Activated T-helper 1 cell treated with Interleukin-2 at 50 U/mL for 16 hours (primary cell): ENCODE data around the gene ANK2.

ENCODE experiments used
- DNase-seq: peaks from one replicate; pipeline ENCODE4 v3.0.0-alpha.2; 2020; ENCODE audit warnings: low read depth

The ANK2 gene

GRCh38 chr4:113049421-113050370 lies at the start of gene ANK2:
TSS of gene ANK2 (plus strand) at chr4:113049653. CDS start at chr4:113049729, 76 bp downstream.
- no peak for DNase-seq

GRCh38 chr4:113003841-113004240 lies 45.6 kb upstream of the ANK2 start:
- DNase-seq: no peak

- DNase-seq: no peak
Observed at GRCh38 chr4:113004655-113005054, 44.8 kb upstream of the ANK2 start.

- no peak for DNase-seq
Observed at GRCh38 chr4:113006632-113007031, 42.8 kb upstream of the ANK2 start.

- DNase-seq: no peak
Observed at GRCh38 chr4:113007151-113007550, 42.3 kb upstream of the ANK2 start.

GRCh38 chr4:113008135-113008534 lies 41.3 kb upstream of the ANK2 start:
- DNase-seq: no peak

GRCh38 chr4:113008716-113009115 lies 40.7 kb upstream of the ANK2 start:
- DNase-seq: no peak

- no peak for DNase-seq
Observed at GRCh38 chr4:113009461-113009860, 40.0 kb upstream of the ANK2 start.

- DNase-seq: no peak
Observed at GRCh38 chr4:113012122-113012725, 37.2 kb upstream of the ANK2 start.

- no peak for DNase-seq
Observed at GRCh38 chr4:113012786-113013185, 36.7 kb upstream of the ANK2 start.

GRCh38 chr4:113013751-113014150 lies 35.7 kb upstream of the ANK2 start:
- no peak for DNase-seq

GRCh38 chr4:113016377-113016776 lies 33.1 kb upstream of the ANK2 start:
- no peak for DNase-seq

- no peak for DNase-seq
Observed at GRCh38 chr4:113020966-113021365, 28.5 kb upstream of the ANK2 start.

GRCh38 chr4:113024388-113024787 lies 25.1 kb upstream of the ANK2 start:
- DNase-seq: no peak

GRCh38 chr4:113025416-113025815 lies 24.0 kb upstream of the ANK2 start:
- DNase-seq: no peak

GRCh38 chr4:113026556-113026955 lies 22.9 kb upstream of the ANK2 start:
- no peak for DNase-seq

- no peak for DNase-seq
Observed at GRCh38 chr4:113028074-113028473, 21.4 kb upstream of the ANK2 start.

GRCh38 chr4:113031212-113031611 lies 18.2 kb upstream of the ANK2 start:
- DNase-seq: no peak

- DNase-seq: no peak
Observed at GRCh38 chr4:113040793-113041192, 8.7 kb upstream of the ANK2 start.

GRCh38 chr4:113042502-113042901 lies 7.0 kb upstream of the ANK2 start:
- DNase-seq: no peak

- no peak for DNase-seq
Observed at GRCh38 chr4:113043591-113043990, 5.9 kb upstream of the ANK2 start.

GRCh38 chr4:113050371-113050755 lies 910 bp downstream of the ANK2 start:
- DNase-seq: no peak

GRCh38 chr4:113050837-113051236 lies 1.4 kb downstream of the ANK2 start:
- DNase-seq: no peak

- DNase-seq: no peak
Observed at GRCh38 chr4:113051361-113051760, 1.9 kb downstream of the ANK2 start.
